ENCODE measurements around the gene MID1IP1.

MID1IP1 gene

GRCh38 chrX:38848671-38849455, 47.6 kb downstream of the MID1IP1 start:
- TF ChIP-seq, protein P1, sequence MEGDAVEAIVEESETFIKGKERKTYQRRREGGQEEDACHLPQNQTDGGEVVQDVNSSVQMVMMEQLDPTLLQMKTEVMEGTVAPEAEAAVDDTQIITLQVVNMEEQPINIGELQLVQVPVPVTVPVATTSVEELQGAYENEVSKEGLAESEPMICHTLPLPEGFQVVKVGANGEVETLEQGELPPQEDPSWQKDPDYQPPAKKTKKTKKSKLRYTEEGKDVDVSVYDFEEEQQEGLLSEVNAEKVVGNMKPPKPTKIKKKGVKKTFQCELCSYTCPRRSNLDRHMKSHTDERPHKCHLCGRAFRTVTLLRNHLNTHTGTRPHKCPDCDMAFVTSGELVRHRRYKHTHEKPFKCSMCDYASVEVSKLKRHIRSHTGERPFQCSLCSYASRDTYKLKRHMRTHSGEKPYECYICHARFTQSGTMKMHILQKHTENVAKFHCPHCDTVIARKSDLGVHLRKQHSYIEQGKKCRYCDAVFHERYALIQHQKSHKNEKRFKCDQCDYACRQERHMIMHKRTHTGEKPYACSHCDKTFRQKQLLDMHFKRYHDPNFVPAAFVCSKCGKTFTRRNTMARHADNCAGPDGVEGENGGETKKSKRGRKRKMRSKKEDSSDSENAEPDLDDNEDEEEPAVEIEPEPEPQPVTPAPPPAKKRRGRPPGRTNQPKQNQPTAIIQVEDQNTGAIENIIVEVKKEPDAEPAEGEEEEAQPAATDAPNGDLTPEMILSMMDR (IDR thresholded peaks at IDR 0.05; ENCODE audit: insufficient read depth, low read depth, low read length, missing control alignments) = no peak
- H3K4me3 ChIP-seq (ENCODE audit: low read depth, low read length) = no peak overlapping the region
- DNase-seq (ENCODE audit: low read depth) = no peak

DNA sequence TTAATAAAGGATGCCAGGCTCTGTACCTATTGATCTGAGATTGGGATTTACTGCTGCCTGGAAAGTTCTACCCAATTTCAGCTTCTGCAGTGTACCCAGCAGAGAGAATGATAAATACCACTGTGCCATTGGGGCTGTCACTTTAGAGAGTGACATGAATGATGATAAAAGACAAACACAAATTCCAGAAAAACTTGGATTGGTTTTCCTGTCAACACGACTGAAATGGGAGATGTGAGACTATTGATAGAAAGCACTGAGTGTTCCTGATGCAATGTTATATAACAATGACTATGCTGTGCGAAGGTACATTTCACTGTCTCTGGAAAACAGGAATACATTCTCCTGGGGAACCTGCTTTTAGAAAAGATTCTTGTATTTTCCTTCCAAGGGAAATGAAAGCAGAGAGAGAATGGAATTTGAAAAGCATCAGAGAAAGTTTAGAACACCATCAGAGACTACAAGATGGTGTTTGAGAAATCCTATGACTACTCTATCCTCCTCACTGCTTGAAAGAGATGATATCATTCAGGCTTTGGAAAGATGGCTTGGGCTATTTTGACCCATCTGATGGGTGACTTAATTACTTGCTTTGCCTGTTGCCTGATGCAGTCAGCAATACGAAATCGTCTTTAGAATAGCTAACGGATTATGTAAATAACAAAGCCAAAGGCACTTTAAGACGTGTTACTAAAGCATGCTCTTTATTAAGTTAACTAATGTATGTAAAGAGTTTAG, 49.7 kb downstream of the MID1IP1 start:
- no peak overlapping the region for H3K4me3 ChIP-seq (ENCODE audit: low read depth, low read length)
- DNase-seq (ENCODE audit: low read depth) = no peak
- TF ChIP-seq, protein P1 (IDR thresholded peaks at IDR 0.05; ENCODE audit: insufficient read depth, low read depth, low read length, missing control alignments) = no peak

- TF ChIP-seq, protein P1 (IDR thresholded peaks at IDR 0.05; ENCODE audit: insufficient read depth, low read depth, low read length, missing control alignments) = no peak
- no peak for DNase-seq (ENCODE audit: low read depth)
- H3K4me3 ChIP-seq (ENCODE audit: low read depth, low read length) = no peak overlapping the region
Observed at GRCh38 chrX:38854305-38854704, 53.0 kb downstream of the MID1IP1 start.
